Brain microvascular endothelial cell (primary cell): ENCODE data around the gene NAT10.

ENCODE experiments used
- DNase-seq: peaks from one replicate; pipeline ENCODE4 v3.0.0-alpha.2; 2020
- H3K27ac ChIP-seq: fragments of 250-450 bp; sonication (Bioruptor Pico); 2 replicates; pipeline ENCODE4 v1.5.1; 2020; ENCODE audit warnings: mild to moderate bottlenecking, moderate library complexity
- H3K27me3 ChIP-seq: fragments of 250-450 bp; sonication (Bioruptor Pico); replicated peaks from 2 replicates; pipeline ENCODE4 v1.5.1; 2020; ENCODE audit warnings: mild to moderate bottlenecking
- H3K36me3 ChIP-seq: fragments of 250-450 bp; sonication (Bioruptor Pico); replicated peaks from 2 replicates; pipeline ENCODE4 v1.5.1; 2020; ENCODE audit warnings: mild to moderate bottlenecking
- H3K4me3 ChIP-seq: 2 replicates; pipeline ENCODE4 v1.5.1; 2011; ENCODE audit warnings: low read depth, mild to moderate bottlenecking, control low read depth, low read length, moderate library complexity
- CTCF ChIP-seq: IDR thresholded peaks from 2 replicates; pipeline ENCODE4 v1.5.1; 2011; ENCODE audit warnings: low read depth, mild to moderate bottlenecking, moderate library complexity, low read length, control low read depth, inconsistent platforms; ENCODE audit errors: missing control alignments
- in situ Hi-C: cut with HindIII; loops from 2 replicates; pipeline ENCODE4 v1.10.0; 2017; ENCODE audit warnings: low sequenced_read_pairs, low pct_ligation_motif_present

Gene NAT10

GRCh38 chr11:34134765-34135164 is 29.3 kb downstream of the NAT10 start:
- no peaks in the 10 kb centered on the region for H3K27me3 ChIP-seq
- H3K4me3 ChIP-seq, result no peak overlapping the region
- no peak for DNase-seq
- in situ Hi-C loops, result no loop called here
- TF ChIP-seq CTCF, result no peak
- H3K27ac ChIP-seq, result no peak overlapping the region
- peaks cover 81% of the 10 kb centered on the region for H3K36me3 ChIP-seq

- DNase-seq, result no peak
- in situ Hi-C loops, result no loop called here
- no peak overlapping the region for H3K4me3 ChIP-seq
- TF ChIP-seq CTCF, result no peak
- peaks cover 88% of the 10 kb centered on the region for H3K36me3 ChIP-seq
- no peak overlapping the region for H3K27ac ChIP-seq
- no peaks in the 10 kb centered on the region for H3K27me3 ChIP-seq
These were observed 30.0 kb downstream of the NAT10 start for GRCh38 chr11:34135439-34135838.

DNA sequence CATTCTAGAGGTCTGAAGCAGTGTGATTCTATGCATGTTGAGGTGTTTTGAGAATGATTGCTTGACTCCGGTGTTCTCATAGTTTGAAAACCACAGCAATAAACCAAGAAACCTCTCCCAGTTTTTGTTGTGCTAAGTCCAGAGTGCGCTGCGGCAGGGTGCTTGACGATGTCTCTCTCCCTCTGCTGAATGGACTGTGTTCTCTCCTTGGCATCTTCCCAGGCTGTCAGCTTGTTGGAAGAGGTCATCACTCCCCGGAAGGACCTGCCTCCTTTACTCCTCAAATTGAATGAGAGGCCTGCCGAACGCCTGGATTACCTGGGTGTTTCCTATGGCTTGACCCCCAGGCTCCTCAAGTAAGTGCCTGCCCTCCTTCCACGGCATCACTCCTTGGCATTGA is 31.0 kb downstream of the NAT10 start:
- no peak for TF ChIP-seq CTCF
- Histone ChIP-seq H3K4me3 (no peak overlapping the region), H3K27ac (no peak overlapping the region), H3K27me3 (no peaks in the 10 kb centered on the region), H3K36me3 (peaks cover 92% of the 10 kb centered on the region)
- DNase-seq, result no peak
- in situ Hi-C loops, result no loop called here

GRCh38 chr11:34139346-34139745 is 33.9 kb downstream of the NAT10 start:
- in situ Hi-C loops, result no loop called here

DNA sequence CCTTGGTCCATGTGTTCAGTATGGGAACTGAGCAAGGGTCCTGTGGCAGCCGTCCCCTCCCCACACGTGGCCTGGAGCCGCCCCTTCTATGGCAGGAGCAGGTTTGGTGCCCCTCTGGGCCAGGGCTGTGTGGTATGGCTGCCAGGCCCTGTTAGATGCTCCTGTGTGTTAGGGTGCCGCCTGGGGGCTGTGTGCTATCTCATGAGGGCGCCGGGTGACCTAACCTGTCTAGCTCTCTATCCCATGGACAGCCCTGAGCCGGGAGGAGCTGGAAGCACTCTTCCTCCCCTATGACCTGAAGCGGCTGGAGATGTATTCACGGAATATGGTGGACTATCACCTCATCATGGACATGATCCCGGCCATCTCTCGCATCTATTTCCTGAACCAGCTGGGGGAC is 34.7 kb downstream of the NAT10 start:
- Histone ChIP-seq H3K27ac (no peak overlapping the region), H3K4me3 (no peak overlapping the region), H3K36me3 (peaks cover 95% of the 10 kb centered on the region), H3K27me3 (no peaks in the 10 kb centered on the region)
- no peak for DNase-seq
- in situ Hi-C loops, result no loop called here
- TF ChIP-seq CTCF, result no peak

More at GRCh38 chr11:34139346-34139745, 33.9 kb downstream of the NAT10 start:
- Histone ChIP-seq H3K27ac (no peak overlapping the region), H3K27me3 (no peaks in the 10 kb centered on the region), H3K36me3 (peaks cover 95% of the 10 kb centered on the region), H3K4me3 (no peak overlapping the region)
- no peak for TF ChIP-seq CTCF
- no peak for DNase-seq

DNA sequence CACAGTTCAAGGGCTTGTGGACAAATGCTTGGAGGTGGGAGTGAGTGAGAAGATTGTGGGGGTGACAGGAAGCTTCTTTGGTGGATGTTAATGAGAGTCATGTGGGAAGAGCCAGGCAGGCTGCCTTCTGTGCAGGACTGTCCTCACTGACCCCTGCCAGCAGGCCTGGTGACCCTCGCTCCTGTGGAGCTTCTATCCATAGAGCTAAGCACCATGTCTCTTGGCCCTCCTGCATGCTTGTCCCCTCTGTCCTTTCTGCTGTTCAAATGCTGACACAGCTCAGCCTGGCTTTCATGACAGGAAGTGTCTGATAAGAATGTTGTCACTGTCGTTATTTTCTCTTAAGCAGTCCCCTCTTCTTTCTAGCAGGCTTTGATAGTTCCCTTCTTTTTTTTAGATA is 37.6 kb downstream of the NAT10 start:
- Histone ChIP-seq H3K4me3 (no peak overlapping the region), H3K27me3 (no peaks in the 10 kb centered on the region), H3K36me3 (peaks cover 88% of the 10 kb centered on the region), H3K27ac (no peak overlapping the region)
- TF ChIP-seq CTCF, result no peak
- no peak for DNase-seq
- in situ Hi-C loops, result no loop called here
